Measurements from ENCODE around the gene CRYM.

The CRYM gene

DNA sequence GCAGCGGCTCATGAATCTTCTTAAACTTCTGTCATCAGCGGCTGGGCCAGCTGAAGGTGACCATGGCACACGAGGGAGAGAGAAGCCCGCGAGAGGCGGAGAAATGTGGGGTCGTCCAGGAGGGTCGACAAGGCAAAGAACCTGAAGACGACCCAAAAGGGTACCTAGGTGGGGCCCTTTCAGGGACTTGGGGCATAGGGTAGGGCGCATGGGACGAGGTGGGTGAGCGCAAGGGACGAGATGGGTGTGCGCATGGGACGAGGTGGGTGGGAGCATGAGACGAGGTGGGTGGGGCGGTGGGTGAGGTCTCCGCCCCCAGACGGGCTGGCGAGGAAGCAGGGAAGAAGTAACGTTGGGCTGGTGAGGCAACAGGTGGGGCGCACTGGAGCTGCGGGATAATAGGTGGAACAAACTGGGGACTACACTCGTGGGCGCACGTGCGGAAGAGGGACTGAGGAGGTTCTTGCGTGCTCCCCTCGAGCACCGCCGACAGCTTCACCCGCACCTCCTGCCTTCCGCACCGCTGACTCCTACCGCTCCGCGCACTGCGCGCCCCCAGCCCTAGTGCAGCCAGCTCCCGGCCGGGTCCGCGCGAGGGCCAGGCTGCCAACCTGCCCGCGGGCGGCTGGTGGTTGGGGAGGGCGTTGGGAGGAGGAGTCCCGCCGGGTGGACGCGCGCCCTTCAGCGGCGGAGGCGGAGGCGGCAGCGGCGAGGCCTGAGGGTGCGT, 23.2 kb upstream of the CRYM start (continued):
- TF ChIP-seq, protein P1, sequence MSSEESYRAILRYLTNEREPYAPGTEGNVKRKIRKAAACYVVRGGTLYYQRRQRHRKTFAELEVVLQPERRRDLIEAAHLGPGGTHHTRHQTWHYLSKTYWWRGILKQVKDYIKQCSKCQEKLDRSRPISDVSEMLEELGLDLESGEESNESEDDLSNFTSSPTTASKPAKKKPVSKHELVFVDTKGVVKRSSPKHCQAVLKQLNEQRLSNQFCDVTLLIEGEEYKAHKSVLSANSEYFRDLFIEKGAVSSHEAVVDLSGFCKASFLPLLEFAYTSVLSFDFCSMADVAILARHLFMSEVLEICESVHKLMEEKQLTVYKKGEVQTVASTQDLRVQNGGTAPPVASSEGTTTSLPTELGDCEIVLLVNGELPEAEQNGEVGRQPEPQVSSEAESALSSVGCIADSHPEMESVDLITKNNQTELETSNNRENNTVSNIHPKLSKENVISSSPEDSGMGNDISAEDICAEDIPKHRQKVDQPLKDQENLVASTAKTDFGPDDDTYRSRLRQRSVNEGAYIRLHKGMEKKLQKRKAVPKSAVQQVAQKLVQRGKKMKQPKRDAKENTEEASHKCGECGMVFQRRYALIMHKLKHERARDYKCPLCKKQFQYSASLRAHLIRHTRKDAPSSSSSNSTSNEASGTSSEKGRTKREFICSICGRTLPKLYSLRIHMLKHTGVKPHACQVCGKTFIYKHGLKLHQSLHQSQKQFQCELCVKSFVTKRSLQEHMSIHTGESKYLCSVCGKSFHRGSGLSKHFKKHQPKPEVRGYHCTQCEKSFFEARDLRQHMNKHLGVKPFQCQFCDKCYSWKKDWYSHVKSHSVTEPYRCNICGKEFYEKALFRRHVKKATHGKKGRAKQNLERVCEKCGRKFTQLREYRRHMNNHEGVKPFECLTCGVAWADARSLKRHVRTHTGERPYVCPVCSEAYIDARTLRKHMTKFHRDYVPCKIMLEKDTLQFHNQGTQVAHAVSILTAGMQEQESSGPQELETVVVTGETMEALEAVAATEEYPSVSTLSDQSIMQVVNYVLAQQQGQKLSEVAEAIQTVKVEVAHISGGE (tag by site-specific recombination; conservative IDR thresholded peaks at IDR 0.05; ENCODE audit: low read depth), result peak; percentile 94
- TF ChIP-seq ZIC2 (tag by site-specific recombination; IDR thresholded peaks at IDR 0.05), result peak; percentile 84; the same call in 1 of the 2 replicates
- no peak for TF ChIP-seq ZFP37 (tag by site-specific recombination; IDR thresholded peaks at IDR 0.05)
- TF ChIP-seq ZXDB (tag by site-specific recombination; IDR thresholded peaks at IDR 0.05), result peak; percentile 69
- peak; percentile 97 for TF ChIP-seq ZNF600 (tag by site-specific recombination; IDR thresholded peaks at IDR 0.05)
- no peak for TF ChIP-seq ZNF624 (tag by site-specific recombination; IDR thresholded peaks at IDR 0.05)
- TF ChIP-seq ZNF664 (tag by site-specific recombination; IDR thresholded peaks at IDR 0.05), result no peak
- no peak for TF ChIP-seq ZBTB21 (tag by site-specific recombination; IDR thresholded peaks at IDR 0.05)
- TF ChIP-seq, protein P2, sequence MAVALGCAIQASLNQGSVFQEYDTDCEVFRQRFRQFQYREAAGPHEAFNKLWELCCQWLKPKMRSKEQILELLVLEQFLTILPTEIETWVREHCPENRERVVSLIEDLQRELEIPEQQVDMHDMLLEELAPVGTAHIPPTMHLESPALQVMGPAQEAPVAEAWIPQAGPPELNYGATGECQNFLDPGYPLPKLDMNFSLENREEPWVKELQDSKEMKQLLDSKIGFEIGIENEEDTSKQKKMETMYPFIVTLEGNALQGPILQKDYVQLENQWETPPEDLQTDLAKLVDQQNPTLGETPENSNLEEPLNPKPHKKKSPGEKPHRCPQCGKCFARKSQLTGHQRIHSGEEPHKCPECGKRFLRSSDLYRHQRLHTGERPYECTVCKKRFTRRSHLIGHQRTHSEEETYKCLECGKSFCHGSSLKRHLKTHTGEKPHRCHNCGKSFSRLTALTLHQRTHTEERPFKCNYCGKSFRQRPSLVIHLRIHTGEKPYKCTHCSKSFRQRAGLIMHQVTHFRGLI (tag by site-specific recombination; IDR thresholded peaks at IDR 0.05), result peak; percentile 90
- TF ChIP-seq ZNF514 (tag by site-specific recombination; IDR thresholded peaks at IDR 0.05), result no peak
- TF ChIP-seq GLI4 (tag by site-specific recombination; IDR thresholded peaks at IDR 0.05), result no peak
- TF ChIP-seq, protein P3, sequence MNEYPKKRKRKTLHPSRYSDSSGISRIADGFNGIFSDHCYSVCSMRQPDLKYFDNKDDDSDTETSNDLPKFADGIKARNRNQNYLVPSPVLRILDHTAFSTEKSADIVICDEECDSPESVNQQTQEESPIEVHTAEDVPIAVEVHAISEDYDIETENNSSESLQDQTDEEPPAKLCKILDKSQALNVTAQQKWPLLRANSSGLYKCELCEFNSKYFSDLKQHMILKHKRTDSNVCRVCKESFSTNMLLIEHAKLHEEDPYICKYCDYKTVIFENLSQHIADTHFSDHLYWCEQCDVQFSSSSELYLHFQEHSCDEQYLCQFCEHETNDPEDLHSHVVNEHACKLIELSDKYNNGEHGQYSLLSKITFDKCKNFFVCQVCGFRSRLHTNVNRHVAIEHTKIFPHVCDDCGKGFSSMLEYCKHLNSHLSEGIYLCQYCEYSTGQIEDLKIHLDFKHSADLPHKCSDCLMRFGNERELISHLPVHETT (tag by site-specific recombination; IDR thresholded peaks at IDR 0.05), result peak; percentile 18; the same call in 1 of the 2 replicates
- no peak for TF ChIP-seq ZNF37A (tag by site-specific recombination; IDR thresholded peaks at IDR 0.05)
- TF ChIP-seq ZNF785 (tag by site-specific recombination; IDR thresholded peaks at IDR 0.05), result peak; percentile 87; the same call in 1 of the 2 replicates
- peak; percentile 55; the same call in 1 of the 2 replicates for TF ChIP-seq ZNF768 (tag by site-specific recombination; IDR thresholded peaks at IDR 0.05)
- TF ChIP-seq, protein P4, sequence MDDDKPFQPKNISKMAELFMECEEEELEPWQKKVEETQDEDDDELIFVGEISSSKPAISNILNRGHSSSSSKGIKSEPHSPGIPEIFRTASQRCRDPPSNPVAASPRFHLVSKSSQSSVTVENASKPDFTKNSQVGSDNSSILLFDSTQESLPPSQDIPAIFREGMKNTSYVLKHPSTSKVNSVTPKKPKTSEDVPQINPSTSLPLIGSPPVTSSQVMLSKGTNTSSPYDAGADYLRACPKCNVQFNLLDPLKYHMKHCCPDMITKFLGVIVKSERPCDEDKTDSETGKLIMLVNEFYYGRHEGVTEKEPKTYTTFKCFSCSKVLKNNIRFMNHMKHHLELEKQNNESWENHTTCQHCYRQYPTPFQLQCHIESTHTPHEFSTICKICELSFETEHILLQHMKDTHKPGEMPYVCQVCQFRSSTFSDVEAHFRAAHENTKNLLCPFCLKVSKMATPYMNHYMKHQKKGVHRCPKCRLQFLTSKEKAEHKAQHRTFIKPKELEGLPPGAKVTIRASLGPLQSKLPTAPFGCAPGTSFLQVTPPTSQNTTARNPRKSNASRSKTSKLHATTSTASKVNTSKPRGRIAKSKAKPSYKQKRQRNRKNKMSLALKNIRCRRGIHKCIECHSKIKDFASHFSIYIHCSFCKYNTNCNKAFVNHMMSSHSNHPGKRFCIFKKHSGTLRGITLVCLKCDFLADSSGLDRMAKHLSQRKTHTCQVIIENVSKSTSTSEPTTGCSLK (tag by site-specific recombination; IDR thresholded peaks at IDR 0.05), result no peak
- TF ChIP-seq SP7 (tag by site-specific recombination; IDR thresholded peaks at IDR 0.05), result peak; percentile 76; the same call in 1 of the 2 replicates
- TF ChIP-seq KLF8 (tag by site-specific recombination; IDR thresholded peaks at IDR 0.05), result peak; percentile 93
- TF ChIP-seq, protein P5, sequence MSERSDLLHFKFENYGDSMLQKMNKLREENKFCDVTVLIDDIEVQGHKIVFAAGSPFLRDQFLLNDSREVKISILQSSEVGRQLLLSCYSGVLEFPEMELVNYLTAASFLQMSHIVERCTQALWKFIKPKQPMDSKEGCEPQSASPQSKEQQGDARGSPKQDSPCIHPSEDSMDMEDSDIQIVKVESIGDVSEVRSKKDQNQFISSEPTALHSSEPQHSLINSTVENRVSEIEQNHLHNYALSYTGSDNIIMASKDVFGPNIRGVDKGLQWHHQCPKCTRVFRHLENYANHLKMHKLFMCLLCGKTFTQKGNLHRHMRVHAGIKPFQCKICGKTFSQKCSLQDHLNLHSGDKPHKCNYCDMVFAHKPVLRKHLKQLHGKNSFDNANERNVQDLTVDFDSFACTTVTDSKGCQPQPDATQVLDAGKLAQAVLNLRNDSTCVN (tag by site-specific recombination; optimal IDR thresholded peaks at IDR 0.05), result peak; percentile 98
- TF ChIP-seq KLF7 (tag by site-specific recombination; IDR thresholded peaks at IDR 0.05; ENCODE audit: borderline replicate concordance), result peak; percentile 82; the same call in 1 of the 2 replicates
- peak; percentile 98 for TF ChIP-seq ZFHX2 (tag by site-specific recombination; conservative IDR thresholded peaks at IDR 0.05)
- no peak for TF ChIP-seq ZNF623 (tag by site-specific recombination; IDR thresholded peaks at IDR 0.05)
- no peak for TF ChIP-seq ZNF155 (tag by site-specific recombination; IDR thresholded peaks at IDR 0.05)
- TF ChIP-seq ZNF274 (IDR thresholded peaks at IDR 0.05; ENCODE audit: low read length), result no peak
- no peak for TF ChIP-seq ZNF274 (tag by site-specific recombination; IDR thresholded peaks at IDR 0.05; ENCODE audit: borderline replicate concordance)
- TF ChIP-seq ZNF16 (tag by site-specific recombination; IDR thresholded peaks at IDR 0.05; ENCODE audit: low read depth), result no peak
- TF ChIP-seq ZNF114 (tag by site-specific recombination; IDR thresholded peaks at IDR 0.05), result no peak
- no peak; the same call in 1 of the 2 replicates for TF ChIP-seq FEZF1 (tag by site-specific recombination; IDR thresholded peaks at IDR 0.05)
